Epithelial cell of esophagus (primary cell): ENCODE data around the gene RBM12.
"Not testable (repeated sequence)": the region's sequence is repeated elsewhere in the genome, so short reads cannot be mapped to it uniquely, and the experiment has no call there.

ENCODE experiments used
- DNase-seq: peaks from one replicate; pipeline ENCODE4 v3.0.0; 2010; ENCODE audit warnings: low read depth
- H3K4me3 ChIP-seq: 2 replicates; pipeline ENCODE4 v1.5.1; 2011; ENCODE audit warnings: mild to moderate bottlenecking, low read length, control low read depth
- CTCF ChIP-seq: IDR thresholded peaks from 2 replicates; pipeline ENCODE4 v1.5.1; 2011; ENCODE audit warnings: low read depth, mild to moderate bottlenecking, low read length, control low read depth, inconsistent platforms; ENCODE audit not compliant: insufficient read depth; ENCODE audit errors: missing control alignments

The RBM12 gene

GRCh38 chr20:35709259-35709658 is 44.6 kb upstream of the RBM12 start:
- no peak for TF ChIP-seq CTCF
- no peak overlapping the region for H3K4me3 ChIP-seq
- DNase-seq = no peak

GRCh38 chr20:35708502-35708901 is 43.8 kb upstream of the RBM12 start:
- no peak overlapping the region for H3K4me3 ChIP-seq
- TF ChIP-seq CTCF = no peak
- DNase-seq = no peak

GRCh38 chr20:35706591-35707529 is 42.2 kb upstream of the RBM12 start:
- not testable (repeated sequence) for H3K4me3 ChIP-seq, DNase-seq

GRCh38 chr20:35705894-35706293 is 41.2 kb upstream of the RBM12 start:
- not testable (repeated sequence) for DNase-seq, H3K4me3 ChIP-seq

GRCh38 chr20:35704514-35705261 is 40.0 kb upstream of the RBM12 start:
- no peak for DNase-seq
- TF ChIP-seq CTCF = no peak
- H3K4me3 ChIP-seq = no peak overlapping the region

- no peak overlapping the region for H3K4me3 ChIP-seq
- no peak for TF ChIP-seq CTCF
- no peak for DNase-seq
Measured at GRCh38 chr20:35702824-35703695, 38.4 kb upstream of the RBM12 start.

- DNase-seq = peak; percentile 16
- H3K4me3 ChIP-seq = no peak overlapping the region
- TF ChIP-seq CTCF = no peak
Measured at GRCh38 chr20:35702051-35702823, 37.5 kb upstream of the RBM12 start.
